ENCODE data around the gene ZAR1. TPM values are rescaled to one million over a fixed set of nuclear protein-coding genes. Genes with fewer than 3 reads are reported as not detected.

The ZAR1 gene
- total and polyA plus RNA-seq, 2 donors (not counting 1 experiment from before 2014, with no cell fraction given): not detected

DNA sequence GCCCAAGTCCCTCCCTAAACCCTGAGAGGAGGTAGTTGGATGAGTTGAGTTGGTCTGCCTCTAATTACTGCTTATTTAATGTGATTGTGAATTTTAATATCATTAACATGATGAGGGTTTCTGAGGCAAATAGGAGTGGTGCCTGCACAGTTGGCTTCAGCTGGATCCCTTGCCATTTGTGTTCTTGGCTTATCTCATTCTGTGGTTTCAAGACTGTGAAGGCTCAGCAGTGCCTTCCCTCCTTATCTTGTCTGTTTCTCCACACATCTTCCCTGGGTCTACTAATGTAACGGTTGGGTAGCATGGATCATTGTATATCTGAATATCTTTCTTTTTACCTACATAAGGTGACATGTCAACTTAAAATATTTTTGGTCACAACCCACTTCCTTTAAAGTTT, 8.5 kb upstream of the ZAR1 start:
- Mint-ChIP-seq H3K27me3 (peaks cover 47% of the 10 kb centered on the region), H3K9me3 (ENCODE audit: insufficient read depth) (no peaks in the 10 kb centered on the region), H3K4me1 (peaks cover 16% of the 10 kb centered on the region), H3K4me3 (no peak overlapping the region), H3K27ac (no peak overlapping the region)
- H4K20me1 ChIP-seq (ENCODE audit: control insufficient read depth, insufficient read depth, low read length, poor library complexity, severe bottlenecking): no peaks in the 10 kb centered on the region
- no peak overlapping the region for H2AFZ ChIP-seq (ENCODE audit: insufficient read depth, low read depth, low read length, poor library complexity, severe bottlenecking)
- intact Hi-C loops (cut with micrococcal nuclease): no loop called here
- no peak for DNase-seq
- no peak overlapping the region for H3K4me3 ChIP-seq (ENCODE audit: control extremely low read depth in 1 of 5, extremely low read depth in 1 of 5, insufficient read depth in 1 of 5, low read depth in 2 of 5, low read length in 4 of 5)
- peaks cover 17 to 20% of the 10 kb centered on the region in 2 donors for H3K4me1 ChIP-seq (ENCODE audit: control insufficient read depth in 2 of 2, insufficient read depth in 2 of 2, low read length in 2 of 2)
- ChIA-PET CTCF (no interaction called here), POLR2A (no interaction called here)
- H3K4me2 ChIP-seq (replicated peaks; ENCODE audit: low read depth, low read length, poor library complexity, severe bottlenecking): no peak overlapping the region
- no peak overlapping the region for H3K27ac ChIP-seq (ENCODE audit: low read length in 2 of 2)
- H3K79me2 ChIP-seq (ENCODE audit: control insufficient read depth, insufficient read depth, low read length): no peaks in the 10 kb centered on the region
- no peak for ATAC-seq (ENCODE audit: low read depth)
- TF ChIP-seq, protein P1, sequence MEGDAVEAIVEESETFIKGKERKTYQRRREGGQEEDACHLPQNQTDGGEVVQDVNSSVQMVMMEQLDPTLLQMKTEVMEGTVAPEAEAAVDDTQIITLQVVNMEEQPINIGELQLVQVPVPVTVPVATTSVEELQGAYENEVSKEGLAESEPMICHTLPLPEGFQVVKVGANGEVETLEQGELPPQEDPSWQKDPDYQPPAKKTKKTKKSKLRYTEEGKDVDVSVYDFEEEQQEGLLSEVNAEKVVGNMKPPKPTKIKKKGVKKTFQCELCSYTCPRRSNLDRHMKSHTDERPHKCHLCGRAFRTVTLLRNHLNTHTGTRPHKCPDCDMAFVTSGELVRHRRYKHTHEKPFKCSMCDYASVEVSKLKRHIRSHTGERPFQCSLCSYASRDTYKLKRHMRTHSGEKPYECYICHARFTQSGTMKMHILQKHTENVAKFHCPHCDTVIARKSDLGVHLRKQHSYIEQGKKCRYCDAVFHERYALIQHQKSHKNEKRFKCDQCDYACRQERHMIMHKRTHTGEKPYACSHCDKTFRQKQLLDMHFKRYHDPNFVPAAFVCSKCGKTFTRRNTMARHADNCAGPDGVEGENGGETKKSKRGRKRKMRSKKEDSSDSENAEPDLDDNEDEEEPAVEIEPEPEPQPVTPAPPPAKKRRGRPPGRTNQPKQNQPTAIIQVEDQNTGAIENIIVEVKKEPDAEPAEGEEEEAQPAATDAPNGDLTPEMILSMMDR (IDR thresholded peaks at IDR 0.05): no peak
- TF ChIP-seq EZH2 (IDR thresholded peaks at IDR 0.05; ENCODE audit: borderline replicate concordance, insufficient read depth, low read depth, low read length, poor library complexity, severe bottlenecking): no peak
- no peaks in the 10 kb centered on the region for H3K9me3 ChIP-seq (ENCODE audit: control extremely low read depth in 1 of 3, control insufficient read depth in 2 of 3, insufficient read depth in 1 of 3, low read length in 2 of 3)
- WGBS (ENCODE audit: insufficient coverage): no CpG with 5 or more reads among the region's 1 CpG
- H3K27me3 ChIP-seq (replicated peaks in 1 of 4; ENCODE audit: control extremely low read depth in 1 of 4, control insufficient read depth in 3 of 4, insufficient read depth in 4 of 4, low read length in 3 of 4): peaks cover 0 to 30% (median 22%) of the 10 kb centered on the region in 4 experiments
- H3K9ac ChIP-seq (ENCODE audit: low read length): no peak overlapping the region
- H3K36me3 ChIP-seq (replicated peaks in 1 of 2; ENCODE audit: control extremely low read depth in 1 of 2, control insufficient read depth in 1 of 2, extremely low read depth in 1 of 2, insufficient read depth in 2 of 2, low read length in 1 of 2): no peaks in the 10 kb centered on the region

DNA sequence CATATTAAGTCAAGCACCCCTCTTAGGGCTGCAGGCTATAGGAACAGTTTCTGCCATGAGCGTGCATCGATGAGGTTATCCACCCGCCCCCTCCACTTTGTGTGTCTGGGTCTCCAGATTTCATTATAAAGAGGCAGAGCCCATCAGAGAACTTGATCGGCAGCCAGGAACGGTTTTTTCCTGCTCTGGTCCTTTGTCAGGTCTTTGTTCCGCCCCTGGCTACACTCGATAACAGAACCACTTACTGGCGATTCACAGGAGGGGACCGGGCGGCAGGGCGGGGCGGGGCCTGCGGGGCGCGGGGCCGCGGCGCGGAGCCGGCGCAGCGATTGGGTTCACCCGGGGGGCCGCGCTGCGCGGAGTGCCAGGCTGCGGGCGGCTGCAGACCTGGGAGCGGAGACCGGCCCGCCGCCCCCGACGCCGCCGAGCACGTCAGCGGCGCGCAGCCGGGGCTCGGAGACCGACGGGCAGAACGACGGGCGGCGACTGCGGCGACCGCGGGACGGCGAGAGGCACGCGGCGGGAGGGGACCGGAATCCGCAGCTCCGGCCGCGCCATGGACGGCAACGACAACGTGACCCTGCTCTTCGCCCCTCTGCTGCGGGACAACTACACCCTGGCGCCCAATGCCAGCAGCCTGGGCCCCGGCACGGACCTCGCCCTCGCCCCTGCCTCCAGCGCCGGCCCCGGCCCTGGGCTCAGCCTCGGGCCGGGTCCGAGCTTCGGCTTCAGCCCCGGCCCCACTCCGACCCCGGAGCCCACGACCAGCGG, 6.9 kb upstream of the ZAR1 start, which contains the start of gene SLC10A4:
SLC10A4 (plus strand) TSS at position 338 of the 771 bp plus-strand sequence; CDS start at position 557, 219 bp downstream.
- Mint-ChIP-seq H3K4me1 (peaks cover 16% of the 10 kb centered on the region), H3K4me3 (peak within 1 kb of the TSS; percentile 82), H3K27ac (peak within 1 kb of the TSS; percentile 59), H3K27me3 (peaks cover 57% of the 10 kb centered on the region), H3K9me3 (ENCODE audit: insufficient read depth) (no peaks in the 10 kb centered on the region)
- Histone ChIP-seq H4K20me1 (ENCODE audit: control insufficient read depth, insufficient read depth, low read length, poor library complexity, severe bottlenecking) (no peaks in the 10 kb centered on the region), H2AFZ (ENCODE audit: insufficient read depth, low read depth, low read length, poor library complexity, severe bottlenecking) (peak within 1 kb of the TSS; percentile 46), H3K9me3 (ENCODE audit: control extremely low read depth in 1 of 3, control insufficient read depth in 2 of 3, insufficient read depth in 1 of 3, low read length in 2 of 3) (no peaks in the 10 kb centered on the region), H3K4me3 (ENCODE audit: control extremely low read depth in 1 of 5, extremely low read depth in 1 of 5, insufficient read depth in 1 of 5, low read depth in 2 of 5, low read length in 4 of 5) (peak within 1 kb of the TSS in 3 of 5 experiments; percentile 36 to 42 (median 40)), H3K79me2 (ENCODE audit: control insufficient read depth, insufficient read depth, low read length) (no peaks in the 10 kb centered on the region), H3K36me3 (replicated peaks in 1 of 2; ENCODE audit: control extremely low read depth in 1 of 2, control insufficient read depth in 1 of 2, extremely low read depth in 1 of 2, insufficient read depth in 2 of 2, low read length in 1 of 2) (no peaks in the 10 kb centered on the region), H3K4me2 (replicated peaks; ENCODE audit: low read depth, low read length, poor library complexity, severe bottlenecking) (peak within 1 kb of the TSS; percentile 82), H3K27me3 (replicated peaks in 1 of 4; ENCODE audit: control extremely low read depth in 1 of 4, control insufficient read depth in 3 of 4, insufficient read depth in 4 of 4, low read length in 3 of 4) (peaks cover 0 to 36% (median 25%) of the 10 kb centered on the region in 4 experiments), H3K27ac (ENCODE audit: low read length in 2 of 2) (no peak within 1 kb of the TSS), H3K9ac (ENCODE audit: low read length) (peak within 1 kb of the TSS; percentile 44), H3K4me1 (ENCODE audit: control insufficient read depth in 2 of 2, insufficient read depth in 2 of 2, low read length in 2 of 2) (peaks cover 17 to 20% of the 10 kb centered on the region in 2 donors)
- intact Hi-C loops (cut with micrococcal nuclease): no loop called here
- 6% methylated on average over 85 of the region's 85 CpGs for WGBS (ENCODE audit: insufficient coverage)
- ChIA-PET POLR2A (no interaction called here), CTCF (no interaction called here)
- no peak for ATAC-seq (ENCODE audit: low read depth)
- peak; percentile 59 for TF ChIP-seq EZH2 (IDR thresholded peaks at IDR 0.05; ENCODE audit: borderline replicate concordance, insufficient read depth, low read depth, low read length, poor library complexity, severe bottlenecking)
- TF ChIP-seq, protein P1 (IDR thresholded peaks at IDR 0.05): no peak
- peak; percentile 42 for DNase-seq

Measured in B cell (primary cell).